ENCODE measurements around the gene MSL1. TPM values are rescaled to one million over a fixed set of nuclear protein-coding genes. Genes with fewer than 3 reads are reported as not detected.

MSL1 gene
- total and polyA plus RNA-seq, 2 of the 13 experiments (the other 11 are each of a cell fraction or from before 2014, with no cell fraction given) = 63.8 to 88.5 TPM

DNA sequence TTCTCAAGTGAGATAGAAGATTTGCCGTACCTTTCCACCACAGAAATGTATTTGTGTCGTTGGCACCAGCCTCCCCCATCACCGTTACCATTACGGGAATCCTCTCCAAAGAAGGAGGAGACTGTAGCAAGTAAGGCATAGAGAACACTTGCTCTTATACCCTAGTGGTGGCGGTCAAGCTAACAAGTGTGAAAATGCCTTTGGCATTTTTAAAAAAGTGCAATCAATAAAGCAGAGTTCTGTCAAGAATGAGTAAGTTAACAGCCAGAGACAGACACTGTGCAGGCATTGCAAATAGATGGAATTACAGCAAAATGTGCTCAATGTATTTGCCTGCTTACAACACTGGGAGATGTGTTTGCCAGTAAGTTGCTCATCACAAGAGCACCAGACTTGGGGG lies 7.7 kb downstream of the MSL1 start:
- FAIRE-seq (no peak), ATAC-seq (0 out of 3 replicates have a peak, but pooled peaks have one; percentile 16), DNase-seq (ENCODE audit: low spot score) (no peak)
- 97% methylated on average over 5 of the region's 5 CpGs for WGBS (ENCODE audit: low lambda C conversion rate)
- Histone ChIP-seq H3K9me3 (ENCODE audit: low read length) (no peaks in the 10 kb centered on the region), H3K27me3 (ENCODE audit: control insufficient read depth in 1 of 2, insufficient read depth in 2 of 2, low read length in 2 of 2) (no peaks in the 10 kb centered on the region), H3K4me3 (replicated peaks in 1 of 3; ENCODE audit: insufficient read depth in 1 of 3, low read depth in 2 of 3, low read length in 3 of 3) (no peak overlapping the region), H2AFZ (ENCODE audit: low read length) (no peak overlapping the region), H4K20me1 (ENCODE audit: insufficient read depth, low read length) (peaks cover 13% of the 10 kb centered on the region), H3K79me2 (ENCODE audit: insufficient read depth, low read length) (peaks cover 22% of the 10 kb centered on the region), H3K36me3 (replicated peaks in 1 of 2; ENCODE audit: control insufficient read depth in 1 of 2, insufficient read depth in 2 of 2, low read length in 2 of 2) (peaks cover 30 to 77% of the 10 kb centered on the region in 2 experiments), H3K4me2 (ENCODE audit: low read depth, low read length) (no peak overlapping the region), H3K27ac (ENCODE audit: extremely low read length, insufficient read depth, low read length) (no peak overlapping the region), H3K4me1 (ENCODE audit: insufficient read depth, low read length) (peaks cover 32% of the 10 kb centered on the region), H3K9ac (ENCODE audit: insufficient read depth, low read depth, low read length) (no peak overlapping the region)
- intact Hi-C loops (cut with micrococcal nuclease; ENCODE audit: unreplicated experiment) (no loop called here), in situ Hi-C loops (cut with HindIII; ENCODE audit: extremely low pct_ligation_motif_present, low pct_unique_long_range_greater_than_20kb) (no loop called here)
- POLR2A ChIA-PET = interaction anchor here (4.9 to 8.8 kb wide), 2 partner anchors 10 to 16 kb away, joined by 36 to 62 read pairs; partner anchors contain the start of gene CASC3
- CTCF ChIA-PET (ENCODE audit: low intra/inter-chr PET ratio, low total read pairs) = no interaction called here
- BruUV-seq (replicated peaks) = TSS peak; percentile 22
- TF ChIP-seq HDAC2 (CRISPR knock-in tag; IDR thresholded peaks at IDR 0.05) = no peak
- TF ChIP-seq ZNF747 (CRISPR knock-in tag; IDR thresholded peaks at IDR 0.05; ENCODE audit: borderline replicate concordance) = no peak
- TF ChIP-seq ZNF839 (CRISPR knock-in tag; IDR thresholded peaks at IDR 0.05; ENCODE audit: borderline replicate concordance) = no peak
- no peak for TF ChIP-seq ARNTL (CRISPR knock-in tag; IDR thresholded peaks at IDR 0.05)
- TF ChIP-seq MYPOP (CRISPR knock-in tag; IDR thresholded peaks at IDR 0.05) = no peak
- no peak for TF ChIP-seq ZNF136 (CRISPR knock-in tag; IDR thresholded peaks at IDR 0.05; ENCODE audit: low read depth)
- TF ChIP-seq CHCHD3 (CRISPR knock-in tag; IDR thresholded peaks at IDR 0.05) = no peak
- TF ChIP-seq HHEX (CRISPR knock-in tag; IDR thresholded peaks at IDR 0.05) = no peak
- no peak for TF ChIP-seq POLR2AphosphoS2 (IDR thresholded peaks at IDR 0.05; ENCODE audit: low read depth, low read length)
- TF ChIP-seq SKI (IDR thresholded peaks at IDR 0.05; ENCODE audit: partially characterized antibody) = no peak
- no peak for TF ChIP-seq IKZF1 (IDR thresholded peaks at IDR 0.05)
- TF ChIP-seq BHLHE40 (IDR thresholded peaks at IDR 0.05; ENCODE audit: low read length) = no peak
- TF ChIP-seq TBX3 (IDR thresholded peaks at IDR 0.05; ENCODE audit: borderline replicate concordance) = 0 out of 2 replicates have a peak, but pooled peaks have one; percentile 14
- no peak for TF ChIP-seq SIN3B (IDR thresholded peaks at IDR 0.05; ENCODE audit: low read length)
- TF ChIP-seq HNF1A (IDR thresholded peaks at IDR 0.05; ENCODE audit: low read depth) = no peak
- no peak for TF ChIP-seq HNF1A (CRISPR knock-in tag; IDR thresholded peaks at IDR 0.05; ENCODE audit: borderline replicate concordance)
- no peak for TF ChIP-seq ZFP62 (CRISPR knock-in tag; IDR thresholded peaks at IDR 0.05)
- 0 out of 4 replicates have a peak, but pooled peaks of 1 of the 2 experiments have one; percentile 20 for TF ChIP-seq POLR2A (IDR thresholded peaks at IDR 0.05; ENCODE audit: insufficient read depth in 1 of 2, low read depth in 2 of 2, low read length in 2 of 2)
- 0 out of 2 replicates have a peak, but pooled peaks have one; percentile 30 for TF ChIP-seq SSRP1 (CRISPR knock-in tag; IDR thresholded peaks at IDR 0.05)
- TF ChIP-seq HDAC6 (IDR thresholded peaks at IDR 0.05; ENCODE audit: low read depth, low read length) = no peak
- TF ChIP-seq EP300 (IDR thresholded peaks at IDR 0.05; ENCODE audit: low read depth in 2 of 2, low read length in 2 of 2) = no peak
- no peak for TF ChIP-seq EP300 (CRISPR knock-in tag; IDR thresholded peaks at IDR 0.05; ENCODE audit: borderline replicate concordance)
